NCI-H1930 (cell line): ENCODE data around the gene WFDC1.
A peak's percentile ranks its signal among the peaks of the same experiment; 100 is the strongest.

Source experiments
- DNase-seq, 2 experiments: peaks; one replicate each; lab custom pipeline; 2025; lab: John Stamatoyannopoulos, UW

The WFDC1 gene

GRCh38 chr16:84272740-84273320 is 21.8 kb upstream of the WFDC1 start:
- DNase-seq, result no peak

GRCh38 chr16:84274515-84274914 is 20.2 kb upstream of the WFDC1 start:
- DNase-seq, result no peak

- no peak for DNase-seq
Observed at GRCh38 chr16:84275585-84276151, 19.0 kb upstream of the WFDC1 start.

GRCh38 chr16:84277244-84277823 is 17.3 kb upstream of the WFDC1 start:
- peak in 1 of 2 experiments; percentile 13 for DNase-seq

- no peak for DNase-seq
Observed at GRCh38 chr16:84278333-84278732, 16.3 kb upstream of the WFDC1 start.

GRCh38 chr16:84278968-84279367 is 15.7 kb upstream of the WFDC1 start:
- DNase-seq, result no peak

- DNase-seq, result no peak
Observed at GRCh38 chr16:84279881-84280280, 14.8 kb upstream of the WFDC1 start.

- DNase-seq, result no peak
Observed at GRCh38 chr16:84281074-84281473, 13.6 kb upstream of the WFDC1 start.

- no peak for DNase-seq
Observed at GRCh38 chr16:84282533-84282932, 12.1 kb upstream of the WFDC1 start.

- no peak for DNase-seq
Observed at GRCh38 chr16:84283314-84284153, 11.1 kb upstream of the WFDC1 start.

- DNase-seq, result no peak
Observed at GRCh38 chr16:84284154-84284722, 10.4 kb upstream of the WFDC1 start.

GRCh38 chr16:84286578-84287240 is 8.0 kb upstream of the WFDC1 start:
- DNase-seq, result no peak

GRCh38 chr16:84288902-84289301 is 5.8 kb upstream of the WFDC1 start:
- DNase-seq, result no peak

GRCh38 chr16:84291226-84291625 is 3.5 kb upstream of the WFDC1 start:
- DNase-seq, result no peak

GRCh38 chr16:84292011-84292410 is 2.7 kb upstream of the WFDC1 start:
- no peak for DNase-seq

- DNase-seq, result no peak
Observed at GRCh38 chr16:84293406-84293805, 1.3 kb upstream of the WFDC1 start.

GRCh38 chr16:84294117-84294516 is 561 bp upstream of the WFDC1 start:
- no peak for DNase-seq

GRCh38 chr16:84295203-84295860 is 654 bp downstream of the WFDC1 start:
- DNase-seq, result no peak

- no peak for DNase-seq
Observed at GRCh38 chr16:84298376-84298899, 3.8 kb downstream of the WFDC1 start.

- DNase-seq, result no peak
Observed at GRCh38 chr16:84299734-84300440, 5.2 kb downstream of the WFDC1 start.
